GM19324 (cell line): ENCODE results near the gene VCL.
"Not testable (repeated sequence)": the region's sequence is repeated elsewhere in the genome, so short reads cannot be mapped to it uniquely, and the experiment has no call there.

Experiments used
- ATAC-seq: cut with Tn5 transposase; IDR thresholded peaks from one replicate; pipeline ENCODE4 v1.9.1; 2021; ENCODE audit warnings: mild to moderate bottlenecking, moderate library complexity; ENCODE audit not compliant: unreplicated experiment, low FRiP score

Gene VCL

DNA sequence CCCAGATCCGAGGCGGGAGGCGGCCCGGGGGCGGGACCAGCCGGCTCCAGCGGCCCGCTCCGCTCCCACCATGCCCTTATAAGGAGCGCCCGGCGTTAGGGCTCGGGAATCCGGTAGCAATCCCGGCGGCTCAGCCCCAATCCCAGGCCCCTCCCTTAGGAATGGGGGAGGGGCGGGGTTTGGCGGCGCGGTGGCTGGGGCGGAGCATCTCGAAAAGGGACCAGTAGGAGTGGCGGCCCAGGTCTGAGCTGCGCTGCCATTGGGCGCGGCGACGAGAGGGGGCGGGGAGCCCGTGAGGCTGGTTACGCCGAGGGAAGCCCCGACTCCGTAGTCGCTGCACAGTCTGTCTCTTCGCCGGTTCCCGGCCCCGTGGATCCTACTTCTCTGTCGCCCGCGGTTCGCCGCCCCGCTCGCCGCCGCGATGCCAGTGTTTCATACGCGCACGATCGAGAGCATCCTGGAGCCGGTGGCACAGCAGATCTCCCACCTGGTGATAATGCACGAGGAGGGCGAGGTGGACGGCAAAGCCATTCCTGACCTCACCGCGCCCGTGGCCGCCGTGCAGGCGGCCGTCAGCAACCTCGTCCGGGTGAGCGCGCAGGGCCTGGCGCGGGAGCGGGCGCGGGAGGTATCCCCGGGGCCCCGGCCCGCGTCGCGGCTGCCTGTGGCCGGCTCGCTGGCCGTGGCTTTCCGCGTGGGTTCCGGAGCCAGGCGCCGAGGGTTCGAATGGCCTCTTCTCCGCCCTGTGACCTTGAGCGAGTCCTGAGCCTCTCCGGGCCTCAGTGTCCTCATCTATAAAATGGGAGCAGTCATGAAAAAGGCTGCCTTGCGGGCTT is at the start of gene VCL:
Gene VCL (plus strand): TSS at position 330 of the 836 bp plus-strand sequence. CDS start 92 bp downstream, at position 422.
- peak; percentile 98 for ATAC-seq

DNA sequence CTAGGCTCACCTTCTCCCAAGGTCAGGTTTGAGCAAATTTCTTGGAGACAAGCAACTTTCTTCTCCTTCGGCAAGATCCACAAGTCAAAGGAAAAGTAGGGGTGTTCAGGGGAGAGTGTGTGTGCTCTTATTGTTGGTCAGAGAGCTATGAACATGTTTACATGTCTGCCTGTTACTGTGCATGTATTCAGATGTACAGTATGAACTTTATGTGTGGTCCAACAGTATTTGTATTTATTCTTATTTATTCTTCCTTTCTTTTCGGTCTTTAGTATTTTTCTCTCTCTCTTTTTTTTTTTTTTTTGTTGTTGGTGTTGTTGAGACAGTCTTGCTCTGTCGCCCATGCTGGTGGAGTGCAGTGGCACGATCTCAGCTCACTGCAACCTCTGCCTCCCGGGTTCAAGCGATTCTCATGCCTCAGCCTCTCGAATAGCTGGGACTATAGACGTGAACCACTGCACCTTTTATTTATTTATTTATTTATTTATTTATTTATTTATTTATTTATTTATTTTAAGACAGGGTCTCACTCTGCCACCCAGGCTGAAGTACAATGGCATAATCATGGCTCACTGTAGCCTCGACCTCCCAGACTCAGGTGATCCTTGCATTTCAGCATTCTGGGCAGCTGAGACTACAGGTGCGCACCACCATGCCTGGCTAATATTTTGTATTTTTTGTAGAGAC is 48.8 kb upstream of the VCL start:
- no peak for ATAC-seq

DNA sequence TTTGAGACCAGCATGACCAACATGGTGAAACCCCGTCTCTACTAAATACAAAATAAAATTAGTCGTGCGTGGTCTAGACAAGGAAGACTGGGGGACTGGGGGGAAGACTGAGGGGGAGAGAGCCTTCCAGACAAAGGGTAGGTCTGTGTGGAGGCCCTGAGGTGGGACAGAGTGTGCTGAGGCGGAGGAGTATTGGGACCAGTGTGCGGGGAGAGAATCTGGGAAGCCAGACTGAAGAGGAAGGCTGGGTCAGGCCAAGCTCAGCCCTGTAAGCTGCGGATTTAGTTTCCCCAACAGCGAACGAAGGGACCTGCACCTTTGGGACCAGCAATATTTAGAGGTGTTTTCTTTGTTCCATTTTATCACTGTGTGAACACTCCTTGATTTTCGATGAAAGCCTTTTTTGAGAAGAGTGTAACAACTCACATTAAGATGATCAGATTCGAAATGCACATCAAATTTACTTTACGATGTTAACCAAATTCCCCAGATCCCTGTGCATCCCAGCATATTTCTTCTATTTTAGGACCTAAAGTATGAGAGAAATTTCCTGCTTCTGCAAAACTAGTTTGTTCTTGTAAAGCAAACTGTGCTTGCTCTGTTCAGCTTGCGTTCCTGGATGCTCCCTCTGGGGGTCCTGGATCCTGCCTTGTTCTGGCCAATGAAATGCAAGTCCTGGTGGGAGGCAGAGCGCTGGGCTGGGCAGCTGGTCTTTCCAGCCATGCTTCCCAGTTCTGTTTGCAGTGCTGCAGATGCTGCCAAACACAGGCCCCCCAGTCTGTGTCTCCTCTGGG is 47.6 kb upstream of the VCL start:
- no peak for ATAC-seq

DNA sequence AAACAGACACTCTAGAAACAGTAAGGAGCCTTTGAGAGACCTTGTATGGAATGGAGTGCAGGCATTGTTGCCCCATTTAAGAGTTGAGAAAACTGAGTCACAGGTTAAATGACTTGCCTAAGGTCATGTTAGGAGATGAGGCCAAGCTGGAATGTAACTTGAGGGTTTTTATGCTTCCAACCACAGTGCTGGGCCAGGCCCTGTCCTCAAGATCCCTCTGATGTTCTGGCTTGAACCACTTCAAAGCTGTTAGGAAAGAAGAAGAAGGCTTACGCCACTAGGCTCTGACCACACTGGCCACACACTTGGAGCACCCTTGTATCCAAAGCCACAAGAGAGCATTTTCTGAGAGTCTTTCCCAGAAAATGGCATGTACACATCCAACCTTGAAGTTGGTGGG is 44.3 kb upstream of the VCL start:
- ATAC-seq: no peak

DNA sequence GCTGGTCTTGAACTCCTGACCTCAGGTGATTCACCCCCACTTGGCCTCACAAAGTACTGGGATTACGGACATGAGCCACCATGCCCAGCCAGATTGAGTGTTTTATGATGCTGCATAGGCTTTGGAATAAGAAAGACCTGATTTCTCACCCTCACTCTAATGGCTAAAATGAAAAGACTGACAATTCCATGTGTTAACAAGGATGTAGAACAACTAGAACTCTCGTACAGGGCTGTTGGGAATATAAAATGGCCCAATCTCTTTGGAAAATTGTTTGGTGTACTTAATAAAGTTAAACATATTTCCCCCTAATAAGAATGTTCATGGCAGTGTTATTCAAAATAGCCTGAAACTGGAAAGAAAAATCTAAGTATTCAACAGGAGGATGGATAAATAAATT is 43.2 kb upstream of the VCL start:
- ATAC-seq: no peak

DNA sequence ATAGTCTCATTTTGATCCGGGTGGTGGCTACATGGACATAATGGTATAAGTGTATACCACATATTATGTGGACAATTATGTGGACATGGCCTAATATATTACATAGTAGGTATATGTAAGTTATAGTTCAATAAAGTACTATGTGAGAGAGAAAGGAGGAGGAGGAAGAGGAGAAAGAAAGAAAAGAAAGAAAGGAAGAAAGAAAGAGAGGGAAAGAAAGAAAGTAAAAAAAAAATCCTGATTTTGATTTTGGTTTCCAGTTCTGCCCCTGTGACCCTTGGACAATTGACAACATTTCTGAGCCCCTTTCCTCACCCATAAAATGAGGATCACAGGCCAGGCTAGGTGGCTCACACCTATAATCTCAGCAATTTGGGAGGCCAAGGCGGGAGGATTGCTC is 42.2 kb upstream of the VCL start:
- ATAC-seq: no peak

DNA sequence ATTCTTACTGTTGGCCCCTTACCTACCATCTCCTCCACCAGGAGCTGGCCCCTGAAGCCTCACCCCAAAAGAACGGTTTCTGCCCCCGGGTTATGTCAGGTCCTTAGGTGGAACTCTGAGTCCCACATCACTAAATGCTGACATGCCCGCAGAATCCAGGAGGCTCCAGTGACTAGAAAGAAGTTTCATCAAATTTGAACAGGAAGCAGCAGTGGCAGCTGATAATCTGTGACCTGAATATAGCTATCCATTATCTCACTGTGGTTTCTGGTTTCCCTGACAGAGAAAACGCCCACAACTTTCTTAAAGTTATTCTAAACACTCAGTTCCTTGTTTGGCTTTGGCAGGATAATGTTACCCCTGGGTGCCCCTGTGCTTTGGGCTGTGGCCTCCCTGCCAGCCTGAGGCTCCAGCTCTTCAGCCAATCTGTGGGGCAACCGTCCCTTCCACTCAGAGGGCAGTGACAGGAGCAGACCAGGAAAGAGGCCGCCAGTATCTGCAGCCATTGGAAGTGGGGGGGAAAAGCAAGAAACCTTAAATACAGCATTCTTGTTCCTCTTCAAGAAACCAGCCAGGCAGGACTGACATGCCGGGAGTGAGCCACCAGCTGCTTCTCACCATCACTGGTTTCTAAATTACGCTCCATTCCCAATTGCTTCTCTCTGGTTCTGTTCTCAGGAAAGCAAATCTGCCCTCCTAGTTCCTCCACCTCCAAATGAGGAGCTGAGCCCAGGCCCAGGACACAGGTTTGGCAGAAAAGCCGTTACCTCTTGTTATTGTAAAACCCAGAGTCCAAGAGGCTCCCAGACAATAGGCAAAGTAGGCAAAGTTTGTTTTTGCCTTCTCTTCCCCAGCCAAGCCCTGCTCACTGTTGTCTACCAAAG is 41.2 kb upstream of the VCL start:
- ATAC-seq: no peak

DNA sequence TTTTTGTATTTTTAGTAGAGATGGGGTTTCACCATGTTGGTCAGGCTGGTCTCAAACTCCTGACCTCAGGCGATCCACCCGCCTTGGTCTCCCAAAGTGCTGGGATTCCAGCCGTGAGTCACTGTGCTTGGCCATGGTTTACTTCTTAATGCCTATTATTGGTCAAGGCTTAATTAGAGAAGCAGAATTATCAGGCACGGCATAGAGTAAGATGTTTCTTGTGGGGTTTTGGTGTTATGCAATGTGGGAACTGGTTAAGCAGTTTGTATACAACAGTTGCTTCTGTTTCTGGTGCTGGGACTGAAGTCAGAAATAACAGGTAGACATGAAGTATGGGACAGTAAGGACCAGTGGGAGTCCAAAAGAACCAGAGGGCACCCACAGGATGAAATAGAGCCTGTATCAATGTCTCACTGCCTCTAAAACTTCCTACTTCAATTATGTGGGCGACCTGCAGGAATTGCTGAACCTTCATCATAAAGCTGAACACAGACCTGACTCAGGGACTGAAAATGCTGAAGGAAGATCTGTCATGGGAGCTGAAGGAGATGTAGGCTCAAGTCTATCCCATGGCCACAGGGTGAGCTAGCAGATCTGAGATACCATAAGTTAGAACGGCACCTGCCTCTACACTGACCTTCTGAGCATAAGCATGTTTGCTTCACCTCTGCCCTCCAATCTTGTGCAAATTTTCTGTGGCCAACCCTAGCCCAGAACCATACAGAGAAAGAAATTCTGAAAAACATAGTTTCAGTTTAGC is 38.3 kb upstream of the VCL start:
- no peak for ATAC-seq

DNA sequence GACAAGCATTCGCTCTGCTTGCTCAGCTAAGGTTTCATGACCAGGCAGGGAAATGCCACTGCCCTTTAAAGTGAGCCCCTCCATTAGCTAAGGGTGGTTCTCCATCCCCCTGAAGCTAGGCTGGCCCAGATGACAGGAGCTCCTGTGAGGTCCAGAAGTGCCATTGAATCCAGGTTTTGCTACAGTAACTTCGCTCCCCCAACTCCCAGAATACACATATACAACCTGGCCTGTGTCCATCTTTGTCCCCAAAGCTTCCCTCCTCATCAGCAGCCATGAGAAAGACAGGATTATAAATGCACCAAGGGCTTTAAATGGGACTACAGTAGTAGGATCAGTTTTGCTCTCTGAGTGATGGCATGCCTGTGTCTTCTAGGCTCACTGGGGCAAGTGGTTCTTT is 35.5 kb upstream of the VCL start:
- ATAC-seq: no peak

DNA sequence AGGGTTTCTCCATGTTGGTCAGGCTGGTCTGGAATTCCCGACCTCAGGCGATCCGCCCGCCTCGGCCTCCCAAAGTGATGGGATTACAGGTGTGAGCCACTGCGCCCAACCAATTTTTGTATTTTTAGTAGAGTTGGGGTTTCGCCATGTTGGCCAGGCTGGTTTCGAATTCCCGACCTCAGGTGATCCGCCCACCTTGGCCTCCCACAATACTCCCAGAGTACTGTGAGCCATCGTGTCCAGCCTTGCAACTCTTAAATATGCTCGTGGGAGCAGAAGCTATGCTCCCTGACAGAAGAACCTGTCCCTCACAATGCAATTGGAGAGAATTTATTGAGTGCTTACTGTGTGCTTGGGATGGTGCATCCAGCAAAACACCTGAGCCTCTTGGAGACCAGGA is 34.4 kb upstream of the VCL start:
- not testable (repeated sequence) for ATAC-seq

DNA sequence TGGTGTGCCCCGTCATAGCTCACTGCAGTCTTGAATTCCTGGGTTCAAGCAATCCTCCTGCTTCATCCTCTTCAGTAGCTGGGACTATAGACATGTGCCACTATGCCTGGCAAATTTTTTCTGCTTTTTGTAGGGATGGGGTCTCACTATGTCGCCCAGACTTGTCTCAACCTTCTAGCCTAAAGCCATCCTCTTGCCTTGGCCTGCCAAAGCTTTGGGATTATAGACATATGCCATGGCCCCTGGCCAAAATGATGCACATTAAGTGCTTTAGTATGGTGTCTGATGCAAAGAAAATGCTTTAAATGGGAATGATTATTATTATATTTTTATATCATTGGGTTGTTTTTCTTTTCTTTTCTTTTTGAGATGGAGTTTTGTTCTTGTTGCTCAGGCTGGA is 33.2 kb upstream of the VCL start:
- no peak for ATAC-seq

DNA sequence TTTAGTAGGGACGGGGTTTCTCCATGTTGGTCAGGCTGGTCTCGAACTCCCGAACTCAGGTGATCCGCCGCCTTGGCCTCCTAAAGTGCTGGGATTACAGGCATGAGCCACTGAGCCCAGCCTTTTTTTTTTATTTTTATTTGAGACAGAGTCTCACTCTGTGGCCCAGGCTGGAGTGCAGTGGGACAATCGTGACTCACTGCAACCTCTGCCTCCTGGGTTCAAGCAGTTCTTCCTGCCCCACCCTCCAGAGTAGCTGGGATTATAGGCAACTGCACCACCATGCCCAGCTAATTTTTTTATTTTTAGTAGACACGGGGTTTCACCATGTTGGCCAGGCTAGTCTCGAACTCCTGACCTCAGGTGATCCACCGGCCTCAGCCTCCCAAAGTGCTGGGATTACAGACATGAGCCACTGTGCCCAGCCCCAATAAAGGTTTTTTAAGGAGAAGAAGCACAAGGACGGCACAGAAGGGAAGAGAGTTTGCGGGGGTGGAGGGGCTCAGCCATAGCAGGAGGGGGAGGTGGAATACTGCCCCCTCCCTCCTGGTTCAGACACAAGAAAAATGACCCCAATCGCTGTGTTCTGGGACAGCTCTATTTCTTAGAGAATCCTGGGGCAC is 32.5 kb upstream of the VCL start:
- ATAC-seq: not testable (repeated sequence)

DNA sequence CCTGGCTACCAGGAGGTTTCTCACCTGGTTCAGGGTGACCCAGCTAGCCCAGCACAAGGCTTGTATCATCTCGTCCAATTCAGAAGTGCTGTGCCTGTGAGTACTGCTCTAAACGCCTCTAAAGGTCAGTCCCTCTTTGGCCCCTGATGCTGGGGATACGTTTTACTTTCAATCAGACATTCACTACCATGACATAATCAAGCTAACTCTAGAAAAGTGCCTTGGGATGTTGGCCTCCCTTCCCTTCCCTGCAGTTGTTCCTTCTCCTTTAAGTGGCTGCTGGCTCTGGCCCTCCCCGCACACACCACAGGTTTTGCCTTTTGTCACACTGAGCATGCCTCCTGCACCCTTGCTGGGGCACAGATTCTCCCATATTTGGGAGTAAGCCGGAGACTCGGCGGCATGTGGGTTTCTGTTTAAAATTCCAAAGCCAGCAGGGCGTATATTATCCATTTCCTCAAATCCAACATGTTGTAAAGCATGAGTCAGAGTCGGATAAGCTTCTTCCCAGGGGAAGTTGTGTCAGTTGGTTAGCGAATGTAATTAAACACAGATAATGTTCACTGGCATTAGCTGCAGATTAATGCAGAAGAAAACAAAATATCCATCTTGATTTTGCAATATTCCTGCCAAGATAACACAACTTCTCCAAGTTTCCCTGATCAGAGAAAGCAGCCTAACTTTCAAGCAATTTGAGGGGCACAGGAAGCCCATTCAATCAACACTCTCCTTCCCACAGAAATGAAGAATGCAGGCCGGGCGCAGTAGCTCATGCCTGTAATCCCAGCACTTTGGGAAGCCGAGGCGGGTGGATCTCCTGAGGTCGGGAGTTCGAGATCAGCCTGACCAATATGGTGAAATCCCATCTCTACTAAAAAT is 31.8 kb upstream of the VCL start:
- ATAC-seq: no peak

DNA sequence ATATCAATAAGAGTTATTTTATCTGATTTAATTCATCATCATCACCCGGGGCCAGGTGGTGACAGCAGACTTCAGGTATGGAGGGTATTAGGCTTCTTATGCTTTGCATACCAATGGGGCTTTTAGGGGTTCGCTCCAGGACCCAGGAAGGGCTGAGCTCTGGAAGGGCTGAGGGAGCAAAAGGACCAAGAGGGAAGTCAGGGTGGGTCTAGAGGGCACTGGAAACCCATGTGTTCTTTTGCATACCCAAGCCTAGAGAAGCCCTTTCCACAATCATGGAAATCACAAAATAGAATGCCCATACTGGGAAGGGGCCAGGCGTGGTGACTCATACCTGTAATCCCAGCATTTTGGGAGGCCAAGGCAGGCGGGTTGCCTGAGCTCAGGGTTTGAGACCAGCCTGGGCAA is 30.9 kb upstream of the VCL start:
- no peak for ATAC-seq

DNA sequence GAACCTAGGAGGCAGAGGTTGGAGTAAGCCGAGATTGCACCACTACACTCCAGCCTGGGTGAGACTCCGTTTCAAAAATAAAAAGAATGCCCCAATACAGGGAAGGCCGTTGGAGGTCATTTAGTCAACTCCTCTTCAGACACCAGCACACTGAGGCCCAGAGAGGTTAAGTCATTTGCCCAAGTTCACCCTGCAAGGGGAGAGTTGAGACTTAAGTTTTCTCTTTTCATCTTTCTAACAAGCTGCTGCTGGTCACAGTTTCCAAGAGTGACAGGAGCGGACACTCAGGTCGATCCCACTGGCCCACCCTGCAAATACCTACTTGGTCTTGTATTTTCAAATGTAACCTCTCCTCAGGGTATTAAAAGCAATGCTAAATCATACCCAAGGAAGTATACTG is 30.4 kb upstream of the VCL start:
- no peak for ATAC-seq

DNA sequence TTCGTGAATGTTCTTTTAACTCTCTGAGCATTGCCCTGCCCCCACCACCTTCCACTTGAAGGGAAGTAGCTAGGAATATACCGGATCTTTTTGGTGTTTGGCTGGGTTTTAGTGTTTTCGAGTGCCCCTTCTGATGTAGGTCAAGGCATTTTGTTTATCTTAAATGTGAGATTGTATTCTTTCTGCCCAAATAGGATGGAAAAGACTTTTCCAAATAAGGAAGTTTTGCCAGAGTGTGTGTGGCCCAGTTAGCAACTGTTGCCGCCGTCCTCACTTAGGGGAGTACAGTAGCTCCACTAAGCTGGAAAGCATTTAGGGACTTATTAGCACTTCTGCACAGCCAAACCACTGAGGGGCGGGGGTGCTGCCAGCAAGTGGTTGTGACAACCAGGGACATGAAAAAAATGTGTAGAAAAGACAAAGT is 29.8 kb upstream of the VCL start:
- no peak for ATAC-seq

DNA sequence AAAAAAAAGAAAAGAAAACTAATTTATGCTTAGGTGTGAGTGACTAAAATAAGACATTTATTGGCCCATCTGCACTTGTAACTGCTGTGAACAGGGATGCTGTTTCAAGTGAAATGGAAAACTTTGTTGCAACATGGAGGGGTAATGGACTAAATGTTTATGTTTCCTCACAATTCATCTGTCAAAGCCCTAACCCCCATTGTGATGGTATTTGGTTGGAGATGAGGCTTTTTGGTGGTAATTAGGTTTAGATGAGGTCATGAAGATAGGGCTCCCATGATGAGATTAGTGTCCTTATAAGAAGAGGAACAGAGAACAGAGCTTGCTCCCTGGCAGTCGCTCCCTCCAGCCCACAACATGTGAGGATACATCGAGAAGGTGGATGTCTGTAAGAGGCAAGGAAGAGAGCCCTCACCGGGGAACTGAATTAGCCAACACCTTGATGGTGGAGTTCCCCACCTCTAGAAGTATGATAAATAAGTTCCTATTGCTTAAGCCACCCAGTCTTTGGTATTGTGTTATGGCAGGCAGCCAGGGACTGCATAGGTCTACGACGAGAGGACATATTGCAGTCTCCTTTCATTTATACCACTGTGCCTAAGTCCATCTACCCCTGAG is 28.6 kb upstream of the VCL start:
- no peak for ATAC-seq

DNA sequence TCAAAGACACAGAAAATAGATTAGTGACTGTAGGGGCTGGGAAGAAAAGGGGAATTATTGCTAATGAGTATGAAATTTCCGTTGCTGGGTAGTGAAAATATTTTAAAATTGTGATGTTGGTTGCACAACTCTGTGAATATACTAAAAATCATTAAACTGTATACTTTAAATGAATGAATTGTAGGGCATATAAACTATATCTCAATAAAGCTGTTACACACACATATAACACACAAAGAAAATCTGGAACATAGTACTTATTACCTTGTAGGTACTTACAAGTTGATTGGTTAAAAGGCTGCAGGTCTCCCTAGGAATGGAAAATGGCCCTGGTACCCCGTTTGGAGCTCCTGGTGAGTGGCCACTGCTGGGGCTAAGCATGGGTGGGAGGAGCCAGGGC is 27.1 kb upstream of the VCL start:
- no peak for ATAC-seq
